Esophagus squamous epithelium (tissue), 5 donors: ENCODE data around the gene GYS1. TPM values are rescaled to one million over a fixed set of nuclear protein-coding genes. Genes with fewer than 3 reads are reported as not detected.
"Not testable (repeated sequence)": the region's sequence is repeated elsewhere in the genome, so short reads cannot be mapped to it uniquely, and the experiment has no call there.

ENCODE experiments used
- DNase-seq: peaks from one replicate; lab custom pipeline; 2025; lab: John Stamatoyannopoulos, UW
- H3K27ac ChIP-seq, 4 donors: fragments of 200-600 bp; sonication (generic); one replicate each; pipeline ENCODE4 v1.5.1; 2016 to 2019; ENCODE audit warnings: mild to moderate bottlenecking in 1 of 4
- H3K27me3 ChIP-seq, 4 donors: fragments of 200-600 bp; sonication (generic); 1 replicate in 3 of 4; 2 replicates in 1 of 4; pipeline versions ENCODE4 v1.5.1 to v1.6.0; 2017 to 2021; ENCODE audit warnings: antibody characterized with exemption in 1 of 4
- H3K36me3 ChIP-seq, 3 donors: fragments of 200-600 bp; sonication (generic); one replicate each; pipeline ENCODE4 v1.5.1; 2016 to 2019
- H3K4me1 ChIP-seq, 3 donors: fragments of 200-600 bp; sonication (generic); one replicate each; pipeline ENCODE4 v1.5.1; 2017 to 2019
- H3K4me3 ChIP-seq, 4 donors: fragments of 200-600 bp; sonication (generic); 1 replicate in 3 of 4; 2 replicates in 1 of 4; pipeline ENCODE4 v1.5.1; 2016 to 2019; ENCODE audit warnings: mild to moderate bottlenecking in 2 of 4, moderate library complexity in 1 of 4
- H3K9me3 ChIP-seq, 3 donors: fragments of 200-600 bp; sonication (generic); one replicate each; pipeline ENCODE4 v1.5.1; 2016 to 2019
- CTCF ChIP-seq, 6 experiments: fragments of 450-650 bp in 4 of 6; fragments of 200-600 bp in 2 of 6; sonication (generic) in 2 of 6; IDR thresholded peaks; one replicate each; pipeline ENCODE4 v1.5.1; 2016 to 2019; ENCODE audit warnings: antibody characterized with exemption in 6 of 6, mild to moderate bottlenecking in 4 of 6, moderate library complexity in 4 of 6
- POLR2A ChIP-seq, 4 donors: fragments of 450-650 bp; IDR thresholded peaks; one replicate each; pipeline ENCODE4 v1.6.1; 2017; ENCODE audit warnings: antibody characterized with exemption in 4 of 4, mild to moderate bottlenecking in 4 of 4, moderate library complexity in 3 of 4
- WGBS, 2 donors: methylation state at CpG; one replicate each; pipeline ENCODE4 v1.1.5; 2018; 5-methylcytosine and 5-hydroxymethylcytosine counted together
- intact Hi-C: fragments of 100-400 bp; cut with DNase I; formaldehyde crosslinking; loops from one replicate; pipeline ENCODE4 v1.15.0; 2022
- small RNA-seq, 4 donors: library from RNA; depleted of rRNA; stranded (forward); fragments of <200 nt; gene quantifications; one replicate each; pipeline ENCODE3, GENCODE V24; 2016
- total RNA-seq, 4 donors: library from RNA; depleted of rRNA; stranded (reverse); fragments of >200 nt; gene quantifications; one replicate each; pipeline ENCODE4 v1.1.0, GENCODE V29; 2016
- donor health status: DM: yes; HTN: yes; CAD: no.

GYS1 gene
- total RNA-seq, 4 donors from 2014 or later, result 30.6 to 47.6 (median 39.5) TPM

- TF ChIP-seq CTCF (IDR thresholded peaks at IDR 0.05), result no peak
- TF ChIP-seq POLR2A (IDR thresholded peaks at IDR 0.05), result no peak
- Histone ChIP-seq H3K27ac (no peak overlapping the region), H3K27me3 (no peaks in the 10 kb centered on the region), H3K4me1 (peaks cover 0 to 5% (median 0%) of the 10 kb centered on the region in 3 donors), H3K36me3 (peaks cover 17 to 80% (median 29%) of the 10 kb centered on the region in 3 donors), H3K9me3 (no peaks in the 10 kb centered on the region), H3K4me3 (no peak overlapping the region)
- DNase-seq, result no peak
- 50% methylated on average over 2 of the region's 10 CpGs; no CpG with 5 or more reads in 1 of the 2 donors for WGBS, 2 donors
- intact Hi-C loops, result no loop called here
Observed at GRCh38 chr19:48920949-48921348, 72.2 kb downstream of the GYS1 start.

DNA sequence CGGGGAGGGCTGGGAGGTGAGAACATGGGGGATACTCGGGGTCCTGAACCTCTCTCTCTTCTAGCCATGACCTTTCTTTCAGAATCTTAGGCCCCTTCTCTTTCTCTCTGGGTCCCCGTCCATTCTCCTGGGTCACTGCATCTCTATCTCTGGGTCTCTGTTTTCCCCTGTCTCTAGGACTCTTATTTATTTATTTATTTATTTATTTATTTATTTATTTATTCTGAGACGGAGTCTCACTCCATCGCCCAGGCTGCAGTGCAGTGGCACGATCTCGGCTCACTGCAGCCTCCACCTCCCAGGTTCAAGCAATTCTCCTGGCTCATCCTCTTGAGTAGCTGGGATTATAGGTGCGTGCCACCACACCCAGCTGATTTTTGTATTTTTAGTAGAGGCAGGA lies 73.8 kb downstream of the GYS1 start:
- H3K4me3 ChIP-seq, H3K27me3 ChIP-seq, H3K27ac ChIP-seq, H3K9me3 ChIP-seq, DNase-seq, intact Hi-C loops, H3K4me1 ChIP-seq: not testable (repeated sequence)
- 92 to 93% methylated on average over 6 to 8 of the region's 8 CpGs for WGBS, 2 donors
- peaks cover 28 to 97% (median 29%) of the 10 kb centered on the region in 3 donors for H3K36me3 ChIP-seq

GRCh38 chr19:48918801-48919247 lies 74.3 kb downstream of the GYS1 start:
- Histone ChIP-seq H3K9me3 (no peaks in the 10 kb centered on the region), H3K4me1 (no peaks in the 10 kb centered on the region), H3K4me3 (no peak overlapping the region), H3K27ac (no peak overlapping the region), H3K27me3 (no peaks in the 10 kb centered on the region), H3K36me3 (peaks cover 32 to 100% (median 33%) of the 10 kb centered on the region in 3 donors)
- no peak for TF ChIP-seq CTCF (IDR thresholded peaks at IDR 0.05)
- no peak for TF ChIP-seq POLR2A (IDR thresholded peaks at IDR 0.05)
- intact Hi-C loops, result no loop called here
- 88 to 91% methylated on average over 14 to 16 of the region's 18 CpGs for WGBS, 2 donors
- no peak for DNase-seq

Small RNA genes lying within 50 kb of the gene (small RNA-seq; reads per million reads assigned to genes)
- 0 reads per million in 4 donors for gene AC026803.1
- gene MIR6798, result 0 reads per million in 4 donors

Other genes with a start within 250 kb of the GYS1 start
- gene IZUMO1, start 246.4 kb downstream of the GYS1 start, total RNA-seq, result 10 to 100 TPM in 1 of 4 donors, 1 to 10 TPM in 2, not detected in 1; 2.3 to 56.0 (median 5.0) TPM
- gene FUT1, start 240.7 kb downstream of the GYS1 start, total RNA-seq, result 1 to 10 TPM; 3.4 to 6.3 (median 4.8) TPM
- not detected for gene FGF21, start 237.8 kb downstream of the GYS1 start, total RNA-seq
- 10 to 100 TPM; 22.8 to 61.0 (median 42.2) TPM for gene BCAT2, start 182.3 kb downstream of the GYS1 start, total RNA-seq
- gene HSD17B14, start 156.8 kb downstream of the GYS1 start, total RNA-seq, result 1 to 10 TPM in 2 of 4 donors, under 1 TPM in 1, not detected in 1; 0.83 to 9.0 (median 4.8) TPM
- 1 to 10 TPM; 2.8 to 9.0 (median 5.6) TPM for gene PLEKHA4, start 124.7 kb downstream of the GYS1 start, total RNA-seq
- gene PPP1R15A, start 120.9 kb downstream of the GYS1 start, total RNA-seq, result 10 to 100 TPM; 19.3 to 41.6 (median 33.3) TPM
- not detected for gene TULP2, start 94.6 kb downstream of the GYS1 start, total RNA-seq
- gene NUCB1, start 93.0 kb downstream of the GYS1 start, total RNA-seq, result 100 to 1,000 TPM in 3 of 4 donors, 10 to 100 TPM in 1; 93.5 to 186 (median 157) TPM
- gene DHDH, start 59.6 kb downstream of the GYS1 start, total RNA-seq, result 1 to 10 TPM in 1 of 4 donors, under 1 TPM in 1, not detected in 2; 0.95 to 2.9 TPM
- 10 to 100 TPM; 38.9 to 42.8 (median 42.4) TPM for gene BAX, start 38.4 kb downstream of the GYS1 start, total RNA-seq
- gene FTL, start 28.0 kb downstream of the GYS1 start, total RNA-seq, result 1,000 to 10,000 TPM in 3 of 4 donors, 100 to 1,000 TPM in 1; 556 to 2,127 (median 1,494) TPM
- 100 to 1,000 TPM; 102 to 140 (median 119) TPM for gene RUVBL2, start 578 bp upstream of the GYS1 start, total RNA-seq
- gene LHB, start 23.8 kb upstream of the GYS1 start, total RNA-seq, result not detected
- not detected for gene CGB3, start 31.0 kb upstream of the GYS1 start, total RNA-seq
- not detected for gene CGB2, start 38.6 kb upstream of the GYS1 start, total RNA-seq
- not detected for gene CGB1, start 43.6 kb upstream of the GYS1 start, total RNA-seq
- gene CGB5, start 50.5 kb upstream of the GYS1 start, total RNA-seq, result 1 to 10 TPM in 1 of 4 donors, not detected in 3; 2.4 TPM
- not detected for gene CGB8, start 55.8 kb upstream of the GYS1 start, total RNA-seq
- 1 to 10 TPM in 2 of 4 donors, under 1 TPM in 1, not detected in 1; 0.22 to 4.4 (median 1.7) TPM for gene CGB7, start 64.4 kb upstream of the GYS1 start, total RNA-seq
- gene NTF4, start 71.5 kb upstream of the GYS1 start, total RNA-seq, result 1 to 10 TPM; 1.2 to 5.3 (median 2.0) TPM
- gene KCNA7, start 79.4 kb upstream of the GYS1 start, total RNA-seq, result not detected
- gene SNRNP70, start 92.1 kb upstream of the GYS1 start, total RNA-seq, result 100 to 1,000 TPM in 3 of 4 donors, 10 to 100 TPM in 1; 78.7 to 241 (median 168) TPM
- 10 to 100 TPM in 2 of 4 donors, 1 to 10 TPM in 2; 5.7 to 14.1 (median 10.1) TPM for gene LIN7B, start 121.1 kb upstream of the GYS1 start, total RNA-seq
- 1 to 10 TPM; 2.1 to 7.4 (median 4.7) TPM for gene C19orf73, start 125.8 kb upstream of the GYS1 start, total RNA-seq
- 10 to 100 TPM; 10.9 to 20.9 (median 13.8) TPM for gene PPFIA3, start 126.2 kb upstream of the GYS1 start, total RNA-seq
- 1 to 10 TPM in 1 of 4 donors, under 1 TPM in 3; 0.13 to 1.1 (median 0.38) TPM for gene HRC, start 162.1 kb upstream of the GYS1 start, total RNA-seq
- gene TRPM4, start 164.5 kb upstream of the GYS1 start, total RNA-seq, result 10 to 100 TPM in 3 of 4 donors, 1 to 10 TPM in 1; 7.6 to 28.9 (median 18.0) TPM